ENCODE measurements around the gene APOL4. TPM values are rescaled to one million over a fixed set of nuclear protein-coding genes. Genes with fewer than 3 reads are reported as not detected.
"Not testable (repeated sequence)": the region's sequence is repeated elsewhere in the genome, so short reads cannot be mapped to it uniquely, and the experiment has no call there.

The APOL4 gene
- total RNA-seq, 2 donors from 2014 or later, result 0.22 TPM; not detected in 1

- H3K27ac Mint-ChIP-seq, result peak overlapping the region; percentile 99
- peaks cover 9% of the 10 kb centered on the region for H3K36me3 Mint-ChIP-seq (ENCODE audit: low read depth)
- no peak for DNase-seq
- no peaks in the 10 kb centered on the region for H3K27me3 Mint-ChIP-seq
- no peaks in the 10 kb centered on the region for H3K9me3 ChIP-seq (ENCODE audit: control insufficient read depth, low read length, poor library complexity, severe bottlenecking)
- H3K4me3 Mint-ChIP-seq, result peak overlapping the region; percentile 99
- H3K4me1 Mint-ChIP-seq, result peaks cover 50% of the 10 kb centered on the region
- ATAC-seq, result no peak
Measured at GRCh38 chr22:36237462-36238372, 36.1 kb upstream of the APOL4 start.

GRCh38 chr22:36236388-36237319 lies 35.0 kb upstream of the APOL4 start:
- Mint-ChIP-seq H3K27ac (peak overlapping the region; percentile 99), H3K36me3 (ENCODE audit: low read depth) (peaks cover 11% of the 10 kb centered on the region), H3K4me3 (peak overlapping the region; percentile 99), H3K4me1 (peaks cover 53% of the 10 kb centered on the region), H3K27me3 (no peaks in the 10 kb centered on the region)
- ATAC-seq (no peak), DNase-seq (no peak)
- H3K9me3 ChIP-seq (ENCODE audit: control insufficient read depth, low read length, poor library complexity, severe bottlenecking), result no peaks in the 10 kb centered on the region

- peaks cover 11% of the 10 kb centered on the region for H3K36me3 Mint-ChIP-seq (ENCODE audit: low read depth)
Measured at GRCh38 chr22:36235585-36235984, 34.0 kb upstream of the APOL4 start.

GRCh38 chr22:36234919-36235318 lies 33.3 kb upstream of the APOL4 start:
- H3K4me1 Mint-ChIP-seq, result peaks cover 50% of the 10 kb centered on the region
- ATAC-seq (no peak), DNase-seq (no peak)
- H3K9me3 ChIP-seq (ENCODE audit: control insufficient read depth, low read length, poor library complexity, severe bottlenecking), result no peaks in the 10 kb centered on the region
- peaks cover 11% of the 10 kb centered on the region for H3K36me3 Mint-ChIP-seq (ENCODE audit: low read depth)
- H3K27me3 Mint-ChIP-seq, result no peaks in the 10 kb centered on the region
- peak overlapping the region; percentile 99 for H3K27ac Mint-ChIP-seq
- peak overlapping the region; percentile 39 for H3K4me3 Mint-ChIP-seq

More at GRCh38 chr22:36235585-36235984, 34.0 kb upstream of the APOL4 start:
- H3K4me1 Mint-ChIP-seq, result peaks cover 53% of the 10 kb centered on the region
- ATAC-seq (no peak), DNase-seq (no peak)
- H3K27ac Mint-ChIP-seq, result peak overlapping the region; percentile 99
- peak overlapping the region; percentile 74 for H3K4me3 Mint-ChIP-seq
- no peaks in the 10 kb centered on the region for H3K27me3 Mint-ChIP-seq
- H3K9me3 ChIP-seq (ENCODE audit: control insufficient read depth, low read length, poor library complexity, severe bottlenecking), result no peaks in the 10 kb centered on the region

- H3K9me3 ChIP-seq (ENCODE audit: control insufficient read depth, low read length, poor library complexity, severe bottlenecking), result no peaks in the 10 kb centered on the region
- no peaks in the 10 kb centered on the region for H3K27me3 Mint-ChIP-seq
- peaks cover 43% of the 10 kb centered on the region for H3K4me1 Mint-ChIP-seq
- no peak for DNase-seq
- peak overlapping the region; percentile 39 for H3K4me3 Mint-ChIP-seq
- ATAC-seq, result no peak
- H3K27ac Mint-ChIP-seq, result peak overlapping the region; percentile 99
- H3K36me3 Mint-ChIP-seq (ENCODE audit: low read depth), result peaks cover 11% of the 10 kb centered on the region
Measured at GRCh38 chr22:36234213-36234612, 32.6 kb upstream of the APOL4 start.

GRCh38 chr22:36233796-36234195 lies 32.2 kb upstream of the APOL4 start:
- ATAC-seq (no peak), DNase-seq (no peak)
- H3K9me3 ChIP-seq (ENCODE audit: control insufficient read depth, low read length, poor library complexity, severe bottlenecking), result no peaks in the 10 kb centered on the region
- Mint-ChIP-seq H3K27ac (peak overlapping the region; percentile 99), H3K4me1 (peaks cover 40% of the 10 kb centered on the region), H3K36me3 (ENCODE audit: low read depth) (peaks cover 9% of the 10 kb centered on the region), H3K27me3 (no peaks in the 10 kb centered on the region), H3K4me3 (no peak overlapping the region)

GRCh38 chr22:36232715-36233401 lies 31.2 kb upstream of the APOL4 start:
- Mint-ChIP-seq H3K4me1 (peaks cover 35% of the 10 kb centered on the region), H3K27me3 (no peaks in the 10 kb centered on the region), H3K27ac (no peak overlapping the region), H3K36me3 (ENCODE audit: low read depth) (peaks cover 9% of the 10 kb centered on the region), H3K4me3 (no peak overlapping the region)
- ATAC-seq, result no peak
- DNase-seq, result no peak
- H3K9me3 ChIP-seq (ENCODE audit: control insufficient read depth, low read length, poor library complexity, severe bottlenecking), result no peaks in the 10 kb centered on the region

GRCh38 chr22:36231051-36231450 lies 29.4 kb upstream of the APOL4 start:
- ATAC-seq; H3K36me3 Mint-ChIP-seq (ENCODE audit: low read depth); DNase-seq; H3K27me3 Mint-ChIP-seq; H3K4me3 Mint-ChIP-seq; H3K9me3 ChIP-seq (ENCODE audit: control insufficient read depth, low read length, poor library complexity, severe bottlenecking): not testable (repeated sequence)
- peaks cover 21% of the 10 kb centered on the region for H3K4me1 Mint-ChIP-seq
- H3K27ac Mint-ChIP-seq, result peak overlapping the region; percentile 87

GRCh38 chr22:36229649-36230048 lies 28.0 kb upstream of the APOL4 start:
- H3K27ac Mint-ChIP-seq, H3K4me3 Mint-ChIP-seq, DNase-seq: not testable (repeated sequence)

GRCh38 chr22:36228944-36229343 lies 27.3 kb upstream of the APOL4 start:
- H3K27me3 Mint-ChIP-seq, result no peaks in the 10 kb centered on the region
- DNase-seq (no peak), ATAC-seq (no peak)
- H3K4me3 Mint-ChIP-seq, result no peak overlapping the region
- H3K27ac Mint-ChIP-seq, result no peak overlapping the region
- H3K36me3 Mint-ChIP-seq (ENCODE audit: low read depth), result peaks cover 4% of the 10 kb centered on the region
- H3K4me1 Mint-ChIP-seq, result peaks cover 5% of the 10 kb centered on the region
- H3K9me3 ChIP-seq (ENCODE audit: control insufficient read depth, low read length, poor library complexity, severe bottlenecking), result no peaks in the 10 kb centered on the region

More at GRCh38 chr22:36229649-36230048, 28.0 kb upstream of the APOL4 start:
- not testable (repeated sequence) for H3K9me3 ChIP-seq (ENCODE audit: control insufficient read depth, low read length, poor library complexity, severe bottlenecking); H3K27me3 Mint-ChIP-seq; H3K36me3 Mint-ChIP-seq (ENCODE audit: low read depth); ATAC-seq
- H3K4me1 Mint-ChIP-seq, result peaks cover 12% of the 10 kb centered on the region

- DNase-seq; ATAC-seq; H3K27me3 Mint-ChIP-seq; H3K36me3 Mint-ChIP-seq (ENCODE audit: low read depth); H3K4me1 Mint-ChIP-seq; H3K4me3 Mint-ChIP-seq; H3K9me3 ChIP-seq (ENCODE audit: control insufficient read depth, low read length, poor library complexity, severe bottlenecking): not testable (repeated sequence)
- peak overlapping the region; percentile 51 for H3K27ac Mint-ChIP-seq
Measured at GRCh38 chr22:36228369-36228768, 26.8 kb upstream of the APOL4 start.

GRCh38 chr22:36227806-36228205 lies 26.2 kb upstream of the APOL4 start:
- Mint-ChIP-seq H3K4me1 (peaks cover 3% of the 10 kb centered on the region), H3K27me3 (no peaks in the 10 kb centered on the region), H3K27ac (peak overlapping the region; percentile 51), H3K4me3 (no peak overlapping the region), H3K36me3 (ENCODE audit: low read depth) (peaks cover 4% of the 10 kb centered on the region)
- no peaks in the 10 kb centered on the region for H3K9me3 ChIP-seq (ENCODE audit: control insufficient read depth, low read length, poor library complexity, severe bottlenecking)
- DNase-seq, result no peak
- no peak for ATAC-seq

All from T-helper 17 cell (primary cell).